ENCODE data around the gene SYNJ1.
"Not testable (repeated sequence)": the region's sequence is repeated elsewhere in the genome, so short reads cannot be mapped to it uniquely, and the experiment has no call there.

Gene SYNJ1

GRCh38 chr21:32641710-32642698, 85.8 kb downstream of the SYNJ1 start:
- FAIRE-seq (no peak), DNase-seq (ENCODE audit: extremely low spot score, insufficient read length, low read depth) (no peak)

GRCh38 chr21:32626621-32627196, 101.1 kb downstream of the SYNJ1 start:
- no peak for DNase-seq (ENCODE audit: extremely low spot score, insufficient read length, low read depth)
- FAIRE-seq, result no peak

GRCh38 chr21:32618218-32618617, 109.6 kb downstream of the SYNJ1 start:
- not testable (repeated sequence) for DNase-seq (ENCODE audit: extremely low spot score, insufficient read length, low read depth); FAIRE-seq

GRCh38 chr21:32613436-32614043, 114.3 kb downstream of the SYNJ1 start:
- DNase-seq (ENCODE audit: extremely low spot score, insufficient read length, low read depth), result no peak
- no peak for FAIRE-seq

- FAIRE-seq (no peak), DNase-seq (ENCODE audit: extremely low spot score, insufficient read length, low read depth) (no peak)
Observed at GRCh38 chr21:32612999-32613337, 114.8 kb downstream of the SYNJ1 start.

- peak; percentile 87 for FAIRE-seq
- DNase-seq (ENCODE audit: extremely low spot score, insufficient read length, low read depth), result peak; percentile 81
Observed at GRCh38 chr21:32612075-32612998, 115.5 kb downstream of the SYNJ1 start, which contains the start of gene CFAP298. Gene CFAP298 (minus strand): TSS chr21:32612377. CDS start chr21:32612243, 134 bp downstream.

GRCh38 chr21:32611471-32611997, 116.3 kb downstream of the SYNJ1 start:
- FAIRE-seq, result no peak
- DNase-seq (ENCODE audit: extremely low spot score, insufficient read length, low read depth), result peak; percentile 18

GRCh38 chr21:32610940-32611339, 116.9 kb downstream of the SYNJ1 start:
- not testable (repeated sequence) for FAIRE-seq

GRCh38 chr21:32608851-32609250, 119.0 kb downstream of the SYNJ1 start:
- DNase-seq (ENCODE audit: extremely low spot score, insufficient read length, low read depth) (no peak), FAIRE-seq (no peak)

More at GRCh38 chr21:32610940-32611339, 116.9 kb downstream of the SYNJ1 start:
- DNase-seq (ENCODE audit: extremely low spot score, insufficient read length, low read depth), result not testable (repeated sequence)

- FAIRE-seq (no peak), DNase-seq (ENCODE audit: extremely low spot score, insufficient read length, low read depth) (no peak)
Observed at GRCh38 chr21:32605469-32605868, 122.3 kb downstream of the SYNJ1 start.

GRCh38 chr21:32604464-32604863, 123.3 kb downstream of the SYNJ1 start:
- DNase-seq (ENCODE audit: extremely low spot score, insufficient read length, low read depth) (no peak), FAIRE-seq (no peak)

GRCh38 chr21:32603131-32603530, 124.7 kb downstream of the SYNJ1 start:
- FAIRE-seq (no peak), DNase-seq (ENCODE audit: extremely low spot score, insufficient read length, low read depth) (no peak)

- no peak for DNase-seq (ENCODE audit: extremely low spot score, insufficient read length, low read depth)
- FAIRE-seq, result no peak
Observed at GRCh38 chr21:32602099-32602498, 125.7 kb downstream of the SYNJ1 start.

GRCh38 chr21:32599526-32599925, 128.3 kb downstream of the SYNJ1 start:
- FAIRE-seq, result no peak

GRCh38 chr21:32599091-32599490, 128.7 kb downstream of the SYNJ1 start:
- no peak for FAIRE-seq

More at GRCh38 chr21:32599526-32599925, 128.3 kb downstream of the SYNJ1 start:
- no peak for DNase-seq (ENCODE audit: extremely low spot score, insufficient read length, low read depth)

GRCh38 chr21:32597205-32597604, 130.6 kb downstream of the SYNJ1 start:
- DNase-seq (ENCODE audit: extremely low spot score, insufficient read length, low read depth), result no peak
- no peak for FAIRE-seq

More at GRCh38 chr21:32599091-32599490, 128.7 kb downstream of the SYNJ1 start:
- no peak for DNase-seq (ENCODE audit: extremely low spot score, insufficient read length, low read depth)

GRCh38 chr21:32595431-32595830, 132.4 kb downstream of the SYNJ1 start:
- no peak for FAIRE-seq
- no peak for DNase-seq (ENCODE audit: extremely low spot score, insufficient read length, low read depth)

GRCh38 chr21:32593690-32594089, 134.1 kb downstream of the SYNJ1 start:
- DNase-seq (ENCODE audit: extremely low spot score, insufficient read length, low read depth), result no peak
- no peak for FAIRE-seq

GRCh38 chr21:32592929-32593502, 134.8 kb downstream of the SYNJ1 start:
- FAIRE-seq, result no peak
- no peak for DNase-seq (ENCODE audit: extremely low spot score, insufficient read length, low read depth)

Measured in GM18507 (cell line).